Measurements from ENCODE around the gene PLAC8L1. TPM values are rescaled to one million over a fixed set of nuclear protein-coding genes. Genes with fewer than 3 reads are reported as not detected.

The PLAC8L1 gene
- total RNA-seq, 5 donors from 2014 or later (not counting 1 experiment from before 2014, with no cell fraction given): 0.43 to 1.4 (median 0.60) TPM; not detected in 2

- Histone ChIP-seq H3K4me1 (ENCODE audit: control insufficient read depth in 1 of 2, extremely low read depth in 1 of 2, insufficient read depth in 2 of 2, low read length in 2 of 2) (peaks cover 3 to 4% of the 10 kb centered on the region in 2 experiments), H3K9me3 (no peaks in the 10 kb centered on the region), H3K36me3 (ENCODE audit: control insufficient read depth in 2 of 2, extremely low read depth in 1 of 2, insufficient read depth in 1 of 2, low read length in 1 of 2) (no peaks in the 10 kb centered on the region), H3K4me3 (ENCODE audit: control insufficient read depth in 1 of 2, extremely low read depth in 1 of 2, low read length in 1 of 2) (no peak overlapping the region), H3K27ac (ENCODE audit: low read length) (no peak overlapping the region), H3K27me3 (replicated peaks in 1 of 2; ENCODE audit: control insufficient read depth in 2 of 2, extremely low read depth in 1 of 2, insufficient read depth in 2 of 2, low read length in 1 of 2) (peaks cover 0 to 5% of the 10 kb centered on the region in 2 experiments)
- H3K36me3 Mint-ChIP-seq: no peaks in the 10 kb centered on the region
- ChIA-PET POLR2A (no interaction called here), CTCF (no interaction called here)
- H3K27ac Mint-ChIP-seq: no peak overlapping the region
- no peaks in the 10 kb centered on the region for H3K9me3 Mint-ChIP-seq
- H3K4me1 Mint-ChIP-seq: peaks cover 0 to 14% (median 13%) of the 10 kb centered on the region in 3 donors
- DNase-seq: no peak
- H3K4me3 Mint-ChIP-seq: no peak overlapping the region
- ATAC-seq (replicated peaks in 1 of 4): no peak
- 74% methylated on average over 3 of the region's 4 CpGs for WGBS (ENCODE audit: insufficient coverage)
- H3K27me3 Mint-ChIP-seq: peaks cover 4 to 12% of the 10 kb centered on the region in 2 donors
Observed at GRCh38 chr5:146076455-146076854, 28.9 kb downstream of the PLAC8L1 start.

DNA sequence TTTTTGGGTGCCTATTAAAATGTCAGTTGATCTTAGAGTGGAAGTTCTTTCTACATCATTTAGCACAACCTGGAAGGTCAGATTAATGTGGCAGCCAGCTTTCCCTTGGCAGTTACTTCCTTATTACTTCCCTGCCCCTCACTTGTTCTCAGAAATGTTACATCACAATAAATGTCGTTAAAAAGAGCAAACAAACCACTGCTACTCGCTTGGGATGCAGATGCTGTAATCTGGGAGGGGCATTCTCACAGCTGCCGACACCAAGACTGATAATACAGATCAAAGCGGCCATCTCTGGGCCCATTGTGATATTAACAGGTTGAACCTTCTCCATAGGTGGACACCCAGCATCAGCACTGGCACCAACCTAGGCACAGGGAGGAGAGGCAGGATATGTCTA is 29.3 kb downstream of the PLAC8L1 start:
- H3K27me3 ChIP-seq (replicated peaks in 1 of 2; ENCODE audit: control insufficient read depth in 2 of 2, extremely low read depth in 1 of 2, insufficient read depth in 2 of 2, low read length in 1 of 2): peaks cover 0 to 5% of the 10 kb centered on the region in 2 experiments
- H3K36me3 ChIP-seq (ENCODE audit: control insufficient read depth in 2 of 2, extremely low read depth in 1 of 2, insufficient read depth in 1 of 2, low read length in 1 of 2): no peaks in the 10 kb centered on the region
- H3K27ac ChIP-seq (ENCODE audit: low read length): no peak overlapping the region
- no peak overlapping the region for H3K4me3 ChIP-seq (ENCODE audit: control insufficient read depth in 1 of 2, extremely low read depth in 1 of 2, low read length in 1 of 2)
- peaks cover 4 to 12% of the 10 kb centered on the region in 2 donors for H3K27me3 Mint-ChIP-seq
- WGBS (ENCODE audit: insufficient coverage): 55% methylated on average over 3 of the region's 4 CpGs
- no peak overlapping the region for H3K27ac Mint-ChIP-seq
- H3K4me1 Mint-ChIP-seq: peaks cover 0 to 14% (median 13%) of the 10 kb centered on the region in 3 donors
- no peaks in the 10 kb centered on the region for H3K9me3 ChIP-seq
- H3K36me3 Mint-ChIP-seq: no peaks in the 10 kb centered on the region
- DNase-seq (no peak), ATAC-seq (replicated peaks in 1 of 4) (no peak)
- peaks cover 3 to 4% of the 10 kb centered on the region in 2 experiments for H3K4me1 ChIP-seq (ENCODE audit: control insufficient read depth in 1 of 2, extremely low read depth in 1 of 2, insufficient read depth in 2 of 2, low read length in 2 of 2)
- H3K9me3 Mint-ChIP-seq: no peaks in the 10 kb centered on the region
- ChIA-PET POLR2A (no interaction called here), CTCF (no interaction called here)
- H3K4me3 Mint-ChIP-seq: no peak overlapping the region

- no peak for ATAC-seq (replicated peaks in 1 of 4)
- WGBS (ENCODE audit: insufficient coverage): 69% methylated on average over 8 of the region's 9 CpGs
- H3K4me1 Mint-ChIP-seq: no peaks in the 10 kb centered on the region
- H3K36me3 Mint-ChIP-seq: no peaks in the 10 kb centered on the region
- peaks cover 4 to 9% of the 10 kb centered on the region in 2 donors for H3K27me3 Mint-ChIP-seq
- Histone ChIP-seq H3K4me3 (ENCODE audit: control insufficient read depth in 1 of 2, extremely low read depth in 1 of 2, low read length in 1 of 2) (no peak overlapping the region), H3K27me3 (replicated peaks in 1 of 2; ENCODE audit: control insufficient read depth in 2 of 2, extremely low read depth in 1 of 2, insufficient read depth in 2 of 2, low read length in 1 of 2) (peaks cover 0 to 5% of the 10 kb centered on the region in 2 experiments), H3K4me1 (ENCODE audit: control insufficient read depth in 1 of 2, extremely low read depth in 1 of 2, insufficient read depth in 2 of 2, low read length in 2 of 2) (no peaks in the 10 kb centered on the region), H3K9me3 (no peaks in the 10 kb centered on the region), H3K36me3 (ENCODE audit: control insufficient read depth in 2 of 2, extremely low read depth in 1 of 2, insufficient read depth in 1 of 2, low read length in 1 of 2) (no peaks in the 10 kb centered on the region), H3K27ac (ENCODE audit: low read length) (no peak overlapping the region)
- POLR2A ChIA-PET: no interaction called here
- H3K27ac Mint-ChIP-seq: no peak overlapping the region
- H3K9me3 Mint-ChIP-seq: no peaks in the 10 kb centered on the region
- DNase-seq: no peak
- no peak overlapping the region for H3K4me3 Mint-ChIP-seq
- CTCF ChIA-PET: no interaction called here
Observed at GRCh38 chr5:146073239-146073900, 32.0 kb downstream of the PLAC8L1 start.

GRCh38 chr5:146072595-146072994 is 32.8 kb downstream of the PLAC8L1 start:
- H3K36me3 ChIP-seq (ENCODE audit: control insufficient read depth in 2 of 2, extremely low read depth in 1 of 2, insufficient read depth in 1 of 2, low read length in 1 of 2): no peaks in the 10 kb centered on the region
- H3K27ac Mint-ChIP-seq: no peak overlapping the region
- no peaks in the 10 kb centered on the region for H3K36me3 Mint-ChIP-seq
- ATAC-seq (replicated peaks in 1 of 4): no peak
- H3K27me3 ChIP-seq (replicated peaks in 1 of 2; ENCODE audit: control insufficient read depth in 2 of 2, extremely low read depth in 1 of 2, insufficient read depth in 2 of 2, low read length in 1 of 2): peaks cover 0 to 5% of the 10 kb centered on the region in 2 experiments
- no peaks in the 10 kb centered on the region for H3K4me1 ChIP-seq (ENCODE audit: control insufficient read depth in 1 of 2, extremely low read depth in 1 of 2, insufficient read depth in 2 of 2, low read length in 2 of 2)
- no peaks in the 10 kb centered on the region for H3K9me3 Mint-ChIP-seq
- ChIA-PET CTCF (no interaction called here), POLR2A (no interaction called here)
- no peak for DNase-seq
- H3K4me3 Mint-ChIP-seq: no peak overlapping the region
- H3K4me1 Mint-ChIP-seq: no peaks in the 10 kb centered on the region
- WGBS (ENCODE audit: insufficient coverage): no CpG with 5 or more reads among the region's 2 CpGs
- peaks cover 4 to 9% of the 10 kb centered on the region in 2 donors for H3K27me3 Mint-ChIP-seq
- H3K4me3 ChIP-seq (ENCODE audit: control insufficient read depth in 1 of 2, extremely low read depth in 1 of 2, low read length in 1 of 2): no peak overlapping the region
- no peak overlapping the region for H3K27ac ChIP-seq (ENCODE audit: low read length)
- no peaks in the 10 kb centered on the region for H3K9me3 ChIP-seq

DNA sequence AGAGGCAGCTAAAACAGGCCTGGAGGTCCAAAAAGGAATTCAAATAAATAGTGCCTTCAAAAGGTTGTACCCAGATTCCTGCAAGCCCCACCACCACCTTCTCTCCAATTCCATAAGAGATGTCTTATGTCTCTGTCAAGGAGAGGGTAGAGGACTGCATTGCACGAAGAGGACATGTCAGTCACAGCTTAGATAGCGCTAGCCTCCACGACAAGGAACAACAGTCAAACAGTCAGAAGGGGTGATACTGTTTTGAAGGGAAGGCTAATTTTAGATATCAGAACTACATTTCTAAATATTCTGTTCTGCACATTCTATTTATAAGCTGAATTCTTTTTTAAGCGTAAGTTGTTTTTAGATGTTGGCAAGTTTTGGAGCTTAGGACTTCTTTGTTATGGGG is 34.2 kb downstream of the PLAC8L1 start:
- H3K27me3 ChIP-seq (replicated peaks in 1 of 2; ENCODE audit: control insufficient read depth in 2 of 2, extremely low read depth in 1 of 2, insufficient read depth in 2 of 2, low read length in 1 of 2): peaks cover 0 to 3% of the 10 kb centered on the region in 2 experiments
- no peak for ATAC-seq (replicated peaks in 1 of 4)
- no peaks in the 10 kb centered on the region for H3K4me1 ChIP-seq (ENCODE audit: control insufficient read depth in 1 of 2, extremely low read depth in 1 of 2, insufficient read depth in 2 of 2, low read length in 2 of 2)
- no peaks in the 10 kb centered on the region for H3K9me3 ChIP-seq
- H3K4me1 Mint-ChIP-seq: no peaks in the 10 kb centered on the region
- WGBS (ENCODE audit: insufficient coverage): 100% methylated on average over 1 of the region's 4 CpGs
- H3K27ac ChIP-seq (ENCODE audit: low read length): no peak overlapping the region
- no peak overlapping the region for H3K4me3 ChIP-seq (ENCODE audit: control insufficient read depth in 1 of 2, extremely low read depth in 1 of 2, low read length in 1 of 2)
- no peak overlapping the region for H3K27ac Mint-ChIP-seq
- H3K4me3 Mint-ChIP-seq: no peak overlapping the region
- H3K27me3 Mint-ChIP-seq: peaks cover 4 to 9% of the 10 kb centered on the region in 2 donors
- ChIA-PET POLR2A (no interaction called here), CTCF (no interaction called here)
- no peak for DNase-seq
- H3K9me3 Mint-ChIP-seq: no peaks in the 10 kb centered on the region
- H3K36me3 ChIP-seq (ENCODE audit: control insufficient read depth in 2 of 2, extremely low read depth in 1 of 2, insufficient read depth in 1 of 2, low read length in 1 of 2): no peaks in the 10 kb centered on the region
- H3K36me3 Mint-ChIP-seq: no peaks in the 10 kb centered on the region

- POLR2A ChIA-PET: no interaction called here
- no peak overlapping the region for H3K27ac ChIP-seq (ENCODE audit: low read length)
- H3K4me1 ChIP-seq (ENCODE audit: control insufficient read depth in 1 of 2, extremely low read depth in 1 of 2, insufficient read depth in 2 of 2, low read length in 2 of 2): no peaks in the 10 kb centered on the region
- CTCF ChIA-PET: interaction anchor here in 1 of 2 donors (0.6 kb wide), 1 partner anchor 13 kb away, joined by 3 read pairs; no protein-coding TSS in a partner anchor
- H3K4me3 Mint-ChIP-seq: no peak overlapping the region
- no peak overlapping the region for H3K27ac Mint-ChIP-seq
- H3K4me1 Mint-ChIP-seq: no peaks in the 10 kb centered on the region
- no peaks in the 10 kb centered on the region for H3K36me3 Mint-ChIP-seq
- H3K27me3 ChIP-seq (replicated peaks in 1 of 2; ENCODE audit: control insufficient read depth in 2 of 2, extremely low read depth in 1 of 2, insufficient read depth in 2 of 2, low read length in 1 of 2): peaks cover 0 to 2% of the 10 kb centered on the region in 2 experiments
- no peaks in the 10 kb centered on the region for H3K9me3 ChIP-seq
- no peaks in the 10 kb centered on the region for H3K36me3 ChIP-seq (ENCODE audit: control insufficient read depth in 2 of 2, extremely low read depth in 1 of 2, insufficient read depth in 1 of 2, low read length in 1 of 2)
- no peak overlapping the region for H3K4me3 ChIP-seq (ENCODE audit: control insufficient read depth in 1 of 2, extremely low read depth in 1 of 2, low read length in 1 of 2)
- DNase-seq (no peak), ATAC-seq (replicated peaks in 1 of 4) (no peak)
- no peaks in the 10 kb centered on the region for H3K9me3 Mint-ChIP-seq
- WGBS (ENCODE audit: insufficient coverage): no CpG with 5 or more reads among the region's 3 CpGs
- peaks cover 4 to 9% of the 10 kb centered on the region in 2 donors for H3K27me3 Mint-ChIP-seq
Observed at GRCh38 chr5:146070746-146071145, 34.6 kb downstream of the PLAC8L1 start.

GRCh38 chr5:146069780-146070099 is 35.6 kb downstream of the PLAC8L1 start:
- H3K4me3 ChIP-seq (ENCODE audit: control insufficient read depth in 1 of 2, extremely low read depth in 1 of 2, low read length in 1 of 2): no peak overlapping the region
- no peaks in the 10 kb centered on the region for H3K4me1 ChIP-seq (ENCODE audit: control insufficient read depth in 1 of 2, extremely low read depth in 1 of 2, insufficient read depth in 2 of 2, low read length in 2 of 2)
- no peak overlapping the region for H3K27ac ChIP-seq (ENCODE audit: low read length)
- 80% methylated on average over 2 of the region's 2 CpGs for WGBS (ENCODE audit: insufficient coverage)
- Mint-ChIP-seq H3K4me3 (no peak overlapping the region), H3K27ac (no peak overlapping the region), H3K27me3 (peaks cover 4 to 6% of the 10 kb centered on the region in 2 donors), H3K4me1 (no peaks in the 10 kb centered on the region), H3K9me3 (no peaks in the 10 kb centered on the region), H3K36me3 (no peaks in the 10 kb centered on the region)
- ChIA-PET CTCF (no interaction called here), POLR2A (no interaction called here)
- no peak for DNase-seq
- no peaks in the 10 kb centered on the region for H3K36me3 ChIP-seq (ENCODE audit: control insufficient read depth in 2 of 2, extremely low read depth in 1 of 2, insufficient read depth in 1 of 2, low read length in 1 of 2)
- peaks cover 0 to 2% of the 10 kb centered on the region in 2 experiments for H3K27me3 ChIP-seq (replicated peaks in 1 of 2; ENCODE audit: control insufficient read depth in 2 of 2, extremely low read depth in 1 of 2, insufficient read depth in 2 of 2, low read length in 1 of 2)
- no peaks in the 10 kb centered on the region for H3K9me3 ChIP-seq
- no peak for ATAC-seq (replicated peaks in 1 of 4)

Measured in T-cell (primary cell).